Smooth muscle cell (in vitro differentiated cells): ENCODE measurements around the gene ARHGEF10L. TPM values are rescaled to one million over a fixed set of nuclear protein-coding genes. Genes with fewer than 3 reads are reported as not detected.

Experiments used
- DNase-seq: peaks from one replicate; lab custom pipeline; 2025; ENCODE audit not compliant: unreplicated experiment; lab: John Stamatoyannopoulos, UW
- H2AFZ ChIP-seq: fragments of 200-600 bp; sonication (generic); 2 replicates; pipeline ENCODE4 v1.6.0; 2016; ENCODE audit warnings: antibody characterized with exemption, low read depth, mild to moderate bottlenecking
- H3F3A ChIP-seq: fragments of 200-600 bp; sonication (generic); 2 replicates; pipeline ENCODE4 v1.6.0; 2017; ENCODE audit warnings: antibody characterized with exemption, low read depth
- H3K27ac ChIP-seq: fragments of 200-600 bp; sonication (generic); 2 replicates; pipeline ENCODE4 v1.5.1; 2016; ENCODE audit warnings: low read depth, mild to moderate bottlenecking
- H3K27me3 ChIP-seq: fragments of 200-600 bp; sonication (generic); 2 replicates; pipeline ENCODE4 v1.6.1; 2016; ENCODE audit warnings: low read depth, mild to moderate bottlenecking
- H3K36me3 ChIP-seq: fragments of 200-600 bp; sonication (generic); 2 replicates; pipeline ENCODE4 v1.5.1; 2016; ENCODE audit warnings: low read depth
- H3K4me1 ChIP-seq: fragments of 200-600 bp; sonication (generic); 2 replicates; pipeline ENCODE4 v1.5.1; 2016; ENCODE audit warnings: low read depth
- H3K4me2 ChIP-seq: fragments of 200-600 bp; sonication (generic); 2 replicates; pipeline ENCODE4 v1.6.0; 2016; ENCODE audit warnings: mild to moderate bottlenecking
- H3K4me3 ChIP-seq: fragments of 200-600 bp; sonication (generic); 2 replicates; pipeline ENCODE4 v1.5.1; 2016; ENCODE audit warnings: mild to moderate bottlenecking
- H3K79me2 ChIP-seq: fragments of 200-600 bp; sonication (generic); 2 replicates; pipeline ENCODE4 v1.6.0; 2016; ENCODE audit warnings: low read depth, mild to moderate bottlenecking
- H3K9ac ChIP-seq: fragments of 200-600 bp; sonication (generic); 2 replicates; pipeline ENCODE4 v1.6.0; 2016; ENCODE audit warnings: low read depth
- H3K9me3 ChIP-seq: fragments of 200-600 bp; sonication (generic); replicated peaks from 2 replicates; pipeline ENCODE4 v1.5.1; 2016; ENCODE audit warnings: low read depth
- H4K20me1 ChIP-seq: fragments of 200-600 bp; sonication (generic); 2 replicates; pipeline ENCODE4 v1.6.0; 2016; ENCODE audit warnings: low read depth
- WGBS: methylation state at CpG from one replicate; pipeline ENCODE4 v1.1.7; 2016; ENCODE audit warnings: low lambda C conversion rate; 5-methylcytosine and 5-hydroxymethylcytosine counted together
- polyA plus RNA-seq: library from polyadenylated mRNA; unstranded; fragments of >200 nt; fragmentation: Nextera tagmentation; extraction: Ambion mirVana; gene quantifications from 2 replicates; pipeline ENCODE4 v1.2.1, GENCODE V29; 2016
- total RNA-seq: library from RNA; depleted of rRNA; stranded (reverse); fragments of >200 nt; gene quantifications from 2 replicates; pipeline ENCODE4 v1.2.3, GENCODE V29; 2014
- TF ChIP-seq, protein P1 (sequence below): fragments of 200-600 bp; sonication (generic); IDR thresholded peaks from 2 replicates; pipeline ENCODE4 v1.5.1; 2017; ENCODE audit warnings: borderline replicate concordance, mild to moderate bottlenecking, antibody characterized with exemption; ENCODE audit not compliant: insufficient read depth, poor library complexity, severe bottlenecking

The ARHGEF10L gene
- total and polyA plus RNA-seq, 2 experiments from 2014 or later = 6.6 to 13.7 TPM

DNA sequence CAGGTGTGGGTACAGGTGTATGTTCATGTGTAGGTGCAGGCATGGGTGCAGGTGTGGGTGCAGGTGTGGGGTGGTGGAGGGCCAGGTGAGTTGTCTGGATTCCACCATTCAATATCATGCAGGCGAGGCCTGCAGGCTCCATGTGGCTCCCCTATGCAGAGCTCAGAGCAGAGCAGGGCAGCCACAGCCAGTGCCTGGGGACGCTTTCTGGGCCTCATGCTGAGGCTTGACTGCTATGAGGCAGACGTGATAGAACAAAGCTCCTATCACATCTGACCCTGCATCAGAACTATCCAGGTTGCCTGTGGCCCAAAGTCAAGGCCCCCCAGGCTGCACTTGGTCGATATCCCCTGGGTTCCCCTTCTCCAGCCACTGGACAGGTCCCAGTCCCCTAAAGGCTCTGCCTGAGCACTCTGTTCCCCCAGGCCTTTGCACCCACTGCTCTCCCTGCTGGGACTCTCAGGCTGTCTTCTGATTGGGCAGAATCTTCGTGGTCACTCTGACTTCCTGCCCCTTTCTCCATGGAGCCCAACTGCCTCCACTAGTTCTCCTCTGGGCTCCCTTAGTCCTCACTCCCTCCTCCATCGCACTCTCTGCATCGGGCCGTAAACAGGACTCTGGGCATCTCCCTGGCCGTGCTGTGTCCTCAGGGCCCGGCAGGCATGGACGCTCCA is 137.0 kb downstream of the ARHGEF10L start:
- no peak overlapping the region for H3K27ac ChIP-seq
- H4K20me1 ChIP-seq = peaks cover 84% of the 10 kb centered on the region
- WGBS = 88% methylated on average over 11 of the region's 11 CpGs
- no peaks in the 10 kb centered on the region for H3K36me3 ChIP-seq
- H3K27me3 ChIP-seq = no peaks in the 10 kb centered on the region
- H3F3A ChIP-seq = no peaks in the 10 kb centered on the region
- no peak overlapping the region for H2AFZ ChIP-seq
- H3K79me2 ChIP-seq = no peaks in the 10 kb centered on the region
- no peak for DNase-seq
- no peak overlapping the region for H3K4me2 ChIP-seq
- no peak overlapping the region for H3K9ac ChIP-seq
- TF ChIP-seq, protein P1, sequence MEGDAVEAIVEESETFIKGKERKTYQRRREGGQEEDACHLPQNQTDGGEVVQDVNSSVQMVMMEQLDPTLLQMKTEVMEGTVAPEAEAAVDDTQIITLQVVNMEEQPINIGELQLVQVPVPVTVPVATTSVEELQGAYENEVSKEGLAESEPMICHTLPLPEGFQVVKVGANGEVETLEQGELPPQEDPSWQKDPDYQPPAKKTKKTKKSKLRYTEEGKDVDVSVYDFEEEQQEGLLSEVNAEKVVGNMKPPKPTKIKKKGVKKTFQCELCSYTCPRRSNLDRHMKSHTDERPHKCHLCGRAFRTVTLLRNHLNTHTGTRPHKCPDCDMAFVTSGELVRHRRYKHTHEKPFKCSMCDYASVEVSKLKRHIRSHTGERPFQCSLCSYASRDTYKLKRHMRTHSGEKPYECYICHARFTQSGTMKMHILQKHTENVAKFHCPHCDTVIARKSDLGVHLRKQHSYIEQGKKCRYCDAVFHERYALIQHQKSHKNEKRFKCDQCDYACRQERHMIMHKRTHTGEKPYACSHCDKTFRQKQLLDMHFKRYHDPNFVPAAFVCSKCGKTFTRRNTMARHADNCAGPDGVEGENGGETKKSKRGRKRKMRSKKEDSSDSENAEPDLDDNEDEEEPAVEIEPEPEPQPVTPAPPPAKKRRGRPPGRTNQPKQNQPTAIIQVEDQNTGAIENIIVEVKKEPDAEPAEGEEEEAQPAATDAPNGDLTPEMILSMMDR = no peak
- H3K4me1 ChIP-seq = peaks cover 8% of the 10 kb centered on the region
- no peak overlapping the region for H3K4me3 ChIP-seq
- no peaks in the 10 kb centered on the region for H3K9me3 ChIP-seq

DNA sequence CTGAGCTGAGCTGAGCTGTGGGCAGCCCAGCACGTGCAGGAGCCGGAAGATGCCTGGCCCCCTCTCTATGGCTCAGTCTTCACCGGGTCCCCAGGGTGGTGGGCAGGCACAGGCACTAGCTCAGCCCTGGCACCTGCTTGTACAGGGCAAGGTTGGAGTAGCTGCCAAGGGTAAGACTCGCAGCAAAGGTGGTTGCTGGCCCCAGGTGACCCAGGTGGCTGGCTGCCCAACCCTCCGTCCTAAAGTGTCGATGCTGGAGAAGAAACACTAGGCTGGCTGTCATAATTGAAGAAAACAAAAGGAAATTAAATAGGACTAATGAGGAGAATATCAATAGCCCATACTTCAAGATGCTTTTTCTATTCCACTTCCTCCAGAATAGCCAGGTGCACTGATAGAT is 138.5 kb downstream of the ARHGEF10L start:
- H2AFZ ChIP-seq = no peak overlapping the region
- no peak overlapping the region for H3K4me2 ChIP-seq
- DNase-seq = no peak
- H3K9me3 ChIP-seq = no peaks in the 10 kb centered on the region
- H3K27me3 ChIP-seq = no peaks in the 10 kb centered on the region
- H3K27ac ChIP-seq = no peak overlapping the region
- H3K36me3 ChIP-seq = no peaks in the 10 kb centered on the region
- H3K4me1 ChIP-seq = no peaks in the 10 kb centered on the region
- WGBS = 95% methylated on average over 6 of the region's 6 CpGs
- no peaks in the 10 kb centered on the region for H3K79me2 ChIP-seq
- TF ChIP-seq, protein P1 = no peak
- peaks cover 82% of the 10 kb centered on the region for H4K20me1 ChIP-seq
- no peak overlapping the region for H3K9ac ChIP-seq
- no peak overlapping the region for H3K4me3 ChIP-seq
- no peaks in the 10 kb centered on the region for H3F3A ChIP-seq

DNA sequence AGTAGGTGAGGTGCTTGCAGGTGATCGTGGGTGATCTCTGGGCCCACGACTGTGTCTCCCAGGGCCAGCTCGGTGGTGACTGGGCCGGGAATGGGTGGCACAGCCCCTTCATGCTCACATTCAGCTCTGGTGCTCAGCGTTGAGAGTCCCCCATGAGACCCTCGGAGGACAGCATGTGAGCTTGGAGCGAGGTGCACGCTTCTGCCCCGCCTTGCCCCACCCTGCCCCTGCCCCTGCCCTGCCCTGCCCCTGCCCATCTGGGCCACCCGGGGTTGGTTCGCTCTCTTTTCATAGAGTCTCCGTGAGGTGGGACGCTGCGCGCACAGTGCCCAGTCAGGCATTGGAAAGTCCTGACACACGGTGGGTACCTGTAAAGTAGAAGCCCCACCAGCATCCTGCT is 140.4 kb downstream of the ARHGEF10L start:
- peaks cover 79% of the 10 kb centered on the region for H4K20me1 ChIP-seq
- H3K27me3 ChIP-seq = no peaks in the 10 kb centered on the region
- H3K79me2 ChIP-seq = no peaks in the 10 kb centered on the region
- no peak for DNase-seq
- no peaks in the 10 kb centered on the region for H3K9me3 ChIP-seq
- H3F3A ChIP-seq = no peaks in the 10 kb centered on the region
- no peak overlapping the region for H3K4me3 ChIP-seq
- WGBS = 96% methylated on average over 9 of the region's 16 CpGs
- H3K4me2 ChIP-seq = no peak overlapping the region
- H3K9ac ChIP-seq = no peak overlapping the region
- H3K4me1 ChIP-seq = no peaks in the 10 kb centered on the region
- TF ChIP-seq, protein P1 = no peak
- no peaks in the 10 kb centered on the region for H3K36me3 ChIP-seq
- no peak overlapping the region for H3K27ac ChIP-seq
- no peak overlapping the region for H2AFZ ChIP-seq

DNA sequence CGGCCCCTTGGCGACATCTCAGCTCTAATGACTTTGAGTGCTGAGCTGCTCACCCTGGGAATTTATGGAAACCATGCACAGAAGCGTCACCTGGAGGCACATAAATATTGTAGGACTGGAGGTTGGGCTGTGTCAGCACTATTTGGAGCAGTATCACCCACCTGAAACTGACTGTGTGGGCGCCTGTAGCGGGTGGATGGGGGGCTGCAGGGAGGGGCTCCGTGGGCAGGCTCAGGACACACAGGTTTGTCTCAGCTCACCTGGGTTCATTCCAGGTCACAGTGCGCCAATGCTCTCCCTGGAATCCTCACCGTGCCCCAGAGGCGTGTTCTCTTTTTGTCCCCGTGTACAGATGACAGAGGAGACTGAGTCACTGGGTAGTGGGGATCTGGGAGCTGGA is 140.8 kb downstream of the ARHGEF10L start:
- Histone ChIP-seq H3K79me2 (no peaks in the 10 kb centered on the region), H4K20me1 (peaks cover 77% of the 10 kb centered on the region), H3F3A (no peaks in the 10 kb centered on the region), H3K4me3 (no peak overlapping the region), H3K4me2 (no peak overlapping the region), H3K4me1 (no peaks in the 10 kb centered on the region), H3K27ac (no peak overlapping the region), H3K36me3 (no peaks in the 10 kb centered on the region), H3K9me3 (no peaks in the 10 kb centered on the region), H2AFZ (no peak overlapping the region), H3K27me3 (no peaks in the 10 kb centered on the region), H3K9ac (no peak overlapping the region)
- TF ChIP-seq, protein P1 = no peak
- WGBS = 93% methylated on average over 10 of the region's 10 CpGs
- no peak for DNase-seq
